KOPT-K1 (cell line): ENCODE data around the gene ATP11A.
"Not testable (repeated sequence)": the region's sequence is repeated elsewhere in the genome, so short reads cannot be mapped to it uniquely, and the experiment has no call there.

Experiments used
- H3K27ac ChIP-seq: fragments of 200-600 bp; sonication (generic); 2 replicates; pipeline ENCODE4 v1.5.1; 2016; ENCODE audit warnings: antibody characterized with exemption, mild to moderate bottlenecking, low read depth, low read length; ENCODE audit not compliant: poor library complexity, severe bottlenecking
- H3K36me3 ChIP-seq: fragments of 200-600 bp; sonication (generic); 2 replicates; pipeline ENCODE4 v1.5.1; 2017; ENCODE audit warnings: antibody characterized with exemption, mild to moderate bottlenecking, low read length, moderate library complexity; ENCODE audit not compliant: insufficient read depth
- H3K9me3 ChIP-seq: fragments of 200-600 bp; sonication (generic); 2 replicates; pipeline ENCODE4 v1.5.1; 2017; ENCODE audit warnings: antibody characterized with exemption, low read length, mild to moderate bottlenecking; ENCODE audit not compliant: insufficient read depth, poor library complexity, severe bottlenecking

The ATP11A gene

GRCh38 chr13:112680741-112681360 lies 9.0 kb upstream of the ATP11A start:
- Histone ChIP-seq H3K36me3 (no peaks in the 10 kb centered on the region), H3K9me3 (no peaks in the 10 kb centered on the region)

GRCh38 chr13:112683581-112683980 lies 6.3 kb upstream of the ATP11A start:
- Histone ChIP-seq H3K27ac (no peak overlapping the region), H3K36me3 (no peaks in the 10 kb centered on the region), H3K9me3 (no peaks in the 10 kb centered on the region)

More at GRCh38 chr13:112680741-112681360, 9.0 kb upstream of the ATP11A start:
- no peak overlapping the region for H3K27ac ChIP-seq

GRCh38 chr13:112684071-112684845 lies 5.6 kb upstream of the ATP11A start:
- H3K36me3 ChIP-seq = no peaks in the 10 kb centered on the region
- H3K27ac ChIP-seq = no peak overlapping the region
- H3K9me3 ChIP-seq = no peaks in the 10 kb centered on the region

GRCh38 chr13:112685189-112685805 lies 4.5 kb upstream of the ATP11A start:
- H3K36me3 ChIP-seq, H3K27ac ChIP-seq, H3K9me3 ChIP-seq: not testable (repeated sequence)

GRCh38 chr13:112685896-112686295 lies 3.9 kb upstream of the ATP11A start:
- H3K36me3 ChIP-seq = no peaks in the 10 kb centered on the region

GRCh38 chr13:112686364-112686763 lies 3.5 kb upstream of the ATP11A start:
- no peaks in the 10 kb centered on the region for H3K9me3 ChIP-seq
- H3K27ac ChIP-seq = no peak overlapping the region
- H3K36me3 ChIP-seq = no peaks in the 10 kb centered on the region

More at GRCh38 chr13:112685896-112686295, 3.9 kb upstream of the ATP11A start:
- Histone ChIP-seq H3K9me3 (no peaks in the 10 kb centered on the region), H3K27ac (no peak overlapping the region)

GRCh38 chr13:112686987-112687386 lies 2.9 kb upstream of the ATP11A start:
- Histone ChIP-seq H3K36me3 (no peaks in the 10 kb centered on the region), H3K27ac (no peak overlapping the region), H3K9me3 (no peaks in the 10 kb centered on the region)

GRCh38 chr13:112687836-112688559 lies 1.8 kb upstream of the ATP11A start:
- peak overlapping the region; percentile 82 for H3K27ac ChIP-seq
- no peaks in the 10 kb centered on the region for H3K9me3 ChIP-seq

GRCh38 chr13:112688560-112689302 lies 1.1 kb upstream of the ATP11A start:
- peak overlapping the region; percentile 82 for H3K27ac ChIP-seq
- no peaks in the 10 kb centered on the region for H3K9me3 ChIP-seq
- H3K36me3 ChIP-seq = no peaks in the 10 kb centered on the region

More at GRCh38 chr13:112687836-112688559, 1.8 kb upstream of the ATP11A start:
- H3K36me3 ChIP-seq = no peaks in the 10 kb centered on the region

- H3K36me3 ChIP-seq = no peaks in the 10 kb centered on the region
- H3K9me3 ChIP-seq = no peaks in the 10 kb centered on the region
- H3K27ac ChIP-seq = peak overlapping the region; percentile 82
Observed at GRCh38 chr13:112690283-112690929, 568 bp downstream of the ATP11A start.

- no peaks in the 10 kb centered on the region for H3K9me3 ChIP-seq
- no peak overlapping the region for H3K27ac ChIP-seq
Observed at GRCh38 chr13:112692104-112692503, 2.3 kb downstream of the ATP11A start.

GRCh38 chr13:112692586-112692985 lies 2.7 kb downstream of the ATP11A start:
- Histone ChIP-seq H3K9me3 (no peaks in the 10 kb centered on the region), H3K36me3 (peaks cover 9% of the 10 kb centered on the region; the same call in 1 of the 2 replicates), H3K27ac (no peak overlapping the region)

More at GRCh38 chr13:112692104-112692503, 2.3 kb downstream of the ATP11A start:
- H3K36me3 ChIP-seq = peaks cover 9% of the 10 kb centered on the region; the same call in 1 of the 2 replicates

GRCh38 chr13:112693831-112694497 lies 4.1 kb downstream of the ATP11A start:
- no peak overlapping the region for H3K27ac ChIP-seq
- no peaks in the 10 kb centered on the region for H3K9me3 ChIP-seq
- H3K36me3 ChIP-seq = peaks cover 9% of the 10 kb centered on the region; the same call in 1 of the 2 replicates
